Endothelial cell (in vitro differentiated cells): ENCODE measurements around the gene FMOD. TPM values are rescaled to one million over a fixed set of nuclear protein-coding genes. Genes with fewer than 3 reads are reported as not detected.

ENCODE experiments used
- DNase-seq: peaks from one replicate; pipeline ENCODE4 v3.0.0; 2021; ENCODE audit warnings: low spot score
- H3K27ac Mint-ChIP-seq: one replicate; pipeline ENCODE4 v1.8.0; 2021; ENCODE audit warnings: mixed read lengths, inconsistent platforms; ENCODE audit not compliant: unreplicated experiment
- H3K27me3 Mint-ChIP-seq: one replicate; pipeline ENCODE4 v1.8.0; 2021; ENCODE audit warnings: mild to moderate bottlenecking, moderate library complexity, mixed read lengths, inconsistent platforms; ENCODE audit not compliant: unreplicated experiment
- H3K36me3 Mint-ChIP-seq: one replicate; pipeline ENCODE4 v1.8.0; 2021; ENCODE audit warnings: mild to moderate bottlenecking, low read depth, mixed read lengths, inconsistent platforms; ENCODE audit not compliant: unreplicated experiment
- H3K4me1 Mint-ChIP-seq: one replicate; pipeline ENCODE4 v1.8.0; 2021; ENCODE audit warnings: mild to moderate bottlenecking, mixed read lengths, inconsistent platforms; ENCODE audit not compliant: unreplicated experiment
- H3K4me3 Mint-ChIP-seq: one replicate; pipeline ENCODE4 v1.8.0; 2021; ENCODE audit warnings: mild to moderate bottlenecking, mixed read lengths, inconsistent platforms; ENCODE audit not compliant: unreplicated experiment
- H3K9me3 Mint-ChIP-seq: one replicate; pipeline ENCODE4 v1.8.0; 2021; ENCODE audit warnings: mixed read lengths, inconsistent platforms; ENCODE audit not compliant: unreplicated experiment
- total RNA-seq: library from RNA; stranded (reverse); fragmentation: NEBNext Ultra II Directional; extraction: Animal tissue kit (Norgen Biotek cat#: 25700); gene quantifications from one replicate; pipeline ENCODE4 v1.2.1, GENCODE V29; 2021; ENCODE audit not compliant: unreplicated experiment
- TF ChIP-seq, protein P1 (sequence below): fragments of 200-600 bp; sonication (generic); IDR thresholded peaks from one replicate; pipeline ENCODE4 v1.5.0; 2021; ENCODE audit warnings: antibody characterized with exemption; ENCODE audit not compliant: unreplicated experiment

Gene FMOD
- total RNA-seq, 1 donor from 2014 or later: not detected

DNA sequence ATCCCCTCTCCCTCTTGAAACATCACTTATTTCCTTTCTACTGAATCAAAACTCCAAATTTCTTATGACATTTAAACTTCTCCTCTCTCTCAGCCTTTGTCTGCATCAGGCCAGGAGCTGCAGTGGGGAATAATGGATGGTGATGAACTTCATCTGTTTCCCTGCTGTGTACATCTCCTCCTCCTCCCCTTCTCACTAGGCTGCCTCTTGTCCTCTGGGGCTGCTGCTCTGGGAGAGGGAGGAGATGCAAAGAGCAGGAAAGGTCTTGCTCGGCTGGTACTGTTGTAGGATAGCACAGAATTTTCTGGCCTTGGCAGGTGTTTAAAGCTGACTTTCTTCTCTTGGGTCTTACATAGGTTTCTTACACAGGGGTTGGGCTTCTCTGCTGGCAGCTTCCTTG is 31.1 kb upstream of the FMOD start:
- H3K27me3 Mint-ChIP-seq: no peaks in the 10 kb centered on the region
- H3K4me1 Mint-ChIP-seq: peaks cover 12% of the 10 kb centered on the region
- H3K9me3 Mint-ChIP-seq: no peaks in the 10 kb centered on the region
- no peak for DNase-seq
- H3K27ac Mint-ChIP-seq: no peak overlapping the region
- TF ChIP-seq, protein P1, sequence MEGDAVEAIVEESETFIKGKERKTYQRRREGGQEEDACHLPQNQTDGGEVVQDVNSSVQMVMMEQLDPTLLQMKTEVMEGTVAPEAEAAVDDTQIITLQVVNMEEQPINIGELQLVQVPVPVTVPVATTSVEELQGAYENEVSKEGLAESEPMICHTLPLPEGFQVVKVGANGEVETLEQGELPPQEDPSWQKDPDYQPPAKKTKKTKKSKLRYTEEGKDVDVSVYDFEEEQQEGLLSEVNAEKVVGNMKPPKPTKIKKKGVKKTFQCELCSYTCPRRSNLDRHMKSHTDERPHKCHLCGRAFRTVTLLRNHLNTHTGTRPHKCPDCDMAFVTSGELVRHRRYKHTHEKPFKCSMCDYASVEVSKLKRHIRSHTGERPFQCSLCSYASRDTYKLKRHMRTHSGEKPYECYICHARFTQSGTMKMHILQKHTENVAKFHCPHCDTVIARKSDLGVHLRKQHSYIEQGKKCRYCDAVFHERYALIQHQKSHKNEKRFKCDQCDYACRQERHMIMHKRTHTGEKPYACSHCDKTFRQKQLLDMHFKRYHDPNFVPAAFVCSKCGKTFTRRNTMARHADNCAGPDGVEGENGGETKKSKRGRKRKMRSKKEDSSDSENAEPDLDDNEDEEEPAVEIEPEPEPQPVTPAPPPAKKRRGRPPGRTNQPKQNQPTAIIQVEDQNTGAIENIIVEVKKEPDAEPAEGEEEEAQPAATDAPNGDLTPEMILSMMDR: no peak
- H3K4me3 Mint-ChIP-seq: no peak overlapping the region
- no peaks in the 10 kb centered on the region for H3K36me3 Mint-ChIP-seq

DNA sequence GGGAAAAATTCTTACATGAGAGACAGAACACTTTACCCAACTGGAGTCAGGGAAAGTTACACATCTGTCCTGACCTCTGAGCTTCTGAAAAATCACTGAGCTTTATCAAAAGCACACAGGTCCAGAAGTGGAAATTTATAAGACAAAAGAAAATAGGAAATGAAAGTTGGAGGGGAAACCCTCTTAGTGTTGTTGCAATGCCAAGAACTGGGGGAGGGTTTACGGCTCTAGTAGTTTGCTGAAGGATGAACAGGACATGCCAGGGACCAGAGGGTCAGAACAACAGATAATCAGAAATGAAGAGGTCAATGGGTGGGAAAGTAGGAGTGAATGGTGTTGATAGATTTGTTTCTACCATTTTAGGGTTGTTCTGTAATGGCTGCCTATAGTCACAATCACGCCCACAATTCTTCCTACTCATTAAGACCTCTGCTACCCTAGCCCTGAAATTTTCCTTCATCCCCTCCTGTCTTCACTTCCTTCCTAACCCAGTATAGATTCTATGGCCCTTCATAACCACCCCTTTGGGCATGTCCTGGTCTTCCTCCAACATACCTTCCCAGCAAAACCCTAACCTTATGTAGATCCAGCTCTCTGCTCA is 30.3 kb upstream of the FMOD start:
- no peak overlapping the region for H3K27ac Mint-ChIP-seq
- TF ChIP-seq, protein P1: no peak
- DNase-seq: no peak
- H3K4me1 Mint-ChIP-seq: peaks cover 12% of the 10 kb centered on the region
- H3K4me3 Mint-ChIP-seq: no peak overlapping the region
- H3K36me3 Mint-ChIP-seq: no peaks in the 10 kb centered on the region
- no peaks in the 10 kb centered on the region for H3K9me3 Mint-ChIP-seq
- H3K27me3 Mint-ChIP-seq: no peaks in the 10 kb centered on the region

GRCh38 chr1:203380420-203381150 is 29.7 kb upstream of the FMOD start:
- H3K4me1 Mint-ChIP-seq: peaks cover 12% of the 10 kb centered on the region
- TF ChIP-seq, protein P1: no peak
- no peak overlapping the region for H3K4me3 Mint-ChIP-seq
- H3K27ac Mint-ChIP-seq: no peak overlapping the region
- no peaks in the 10 kb centered on the region for H3K36me3 Mint-ChIP-seq
- no peak for DNase-seq
- H3K27me3 Mint-ChIP-seq: no peaks in the 10 kb centered on the region
- no peaks in the 10 kb centered on the region for H3K9me3 Mint-ChIP-seq

DNA sequence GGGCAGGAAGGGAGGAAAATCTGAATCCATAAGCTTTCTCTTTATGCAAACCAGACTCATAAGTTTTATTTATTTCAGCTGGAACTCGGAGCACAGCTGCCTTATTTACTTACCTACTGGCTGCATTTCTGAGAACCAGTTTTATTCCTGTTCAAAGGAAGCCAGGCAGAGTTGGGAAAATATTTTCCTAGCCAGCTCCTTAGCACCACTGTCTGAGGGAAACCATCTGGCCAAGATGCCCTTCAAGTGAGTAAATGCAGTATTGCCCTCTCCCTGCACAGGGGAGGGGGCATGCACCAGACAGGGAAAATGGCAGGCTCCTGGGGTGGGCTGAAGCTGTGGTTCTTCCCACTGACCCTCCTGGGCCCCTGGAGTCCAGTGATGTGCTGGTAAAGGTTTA is 28.9 kb upstream of the FMOD start:
- no peaks in the 10 kb centered on the region for H3K36me3 Mint-ChIP-seq
- H3K27ac Mint-ChIP-seq: no peak overlapping the region
- no peak for DNase-seq
- no peak overlapping the region for H3K4me3 Mint-ChIP-seq
- H3K4me1 Mint-ChIP-seq: peaks cover 12% of the 10 kb centered on the region
- H3K9me3 Mint-ChIP-seq: no peaks in the 10 kb centered on the region
- H3K27me3 Mint-ChIP-seq: no peaks in the 10 kb centered on the region
- TF ChIP-seq, protein P1: no peak

GRCh38 chr1:203378556-203379245 is 27.8 kb upstream of the FMOD start:
- H3K4me1 Mint-ChIP-seq: peaks cover 16% of the 10 kb centered on the region

More at GRCh38 chr1:203378556-203379245, 27.8 kb upstream of the FMOD start:
- DNase-seq: no peak
- TF ChIP-seq, protein P1: no peak
- Mint-ChIP-seq H3K9me3 (no peaks in the 10 kb centered on the region), H3K36me3 (no peaks in the 10 kb centered on the region), H3K27me3 (no peaks in the 10 kb centered on the region), H3K27ac (no peak overlapping the region), H3K4me3 (no peak overlapping the region)
